ENCODE measurements around the gene RPL29.

Gene RPL29

DNA sequence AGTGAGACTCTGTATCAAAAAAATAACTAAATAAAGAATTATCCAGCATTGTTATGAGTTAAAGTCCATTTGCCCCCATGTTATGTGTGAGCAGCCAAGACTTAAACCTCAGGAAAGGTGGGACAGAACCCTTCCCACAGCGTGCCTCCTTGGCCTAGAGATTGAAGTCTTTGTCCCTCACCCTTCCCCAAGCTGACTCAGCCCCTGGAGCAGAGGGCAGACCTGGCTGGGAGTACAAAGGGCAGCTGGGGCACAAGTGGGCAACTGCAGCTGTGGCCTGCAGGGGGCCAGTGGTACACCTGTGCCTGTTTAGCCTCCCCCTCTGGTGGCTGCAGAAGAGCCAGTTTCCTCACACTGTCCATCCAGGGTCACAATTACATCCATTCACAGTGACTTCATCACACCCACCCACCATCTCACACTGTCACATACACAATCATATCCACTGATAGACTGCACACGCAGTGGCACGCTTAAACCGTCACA is 13.3 kb downstream of the RPL29 start:
- no peak for DNase-seq

GRCh38 chr3:51980253-51980652 is 15.4 kb downstream of the RPL29 start:
- no peak for DNase-seq

GRCh38 chr3:51978143-51978502 is 17.6 kb downstream of the RPL29 start:
- DNase-seq: no peak

DNA sequence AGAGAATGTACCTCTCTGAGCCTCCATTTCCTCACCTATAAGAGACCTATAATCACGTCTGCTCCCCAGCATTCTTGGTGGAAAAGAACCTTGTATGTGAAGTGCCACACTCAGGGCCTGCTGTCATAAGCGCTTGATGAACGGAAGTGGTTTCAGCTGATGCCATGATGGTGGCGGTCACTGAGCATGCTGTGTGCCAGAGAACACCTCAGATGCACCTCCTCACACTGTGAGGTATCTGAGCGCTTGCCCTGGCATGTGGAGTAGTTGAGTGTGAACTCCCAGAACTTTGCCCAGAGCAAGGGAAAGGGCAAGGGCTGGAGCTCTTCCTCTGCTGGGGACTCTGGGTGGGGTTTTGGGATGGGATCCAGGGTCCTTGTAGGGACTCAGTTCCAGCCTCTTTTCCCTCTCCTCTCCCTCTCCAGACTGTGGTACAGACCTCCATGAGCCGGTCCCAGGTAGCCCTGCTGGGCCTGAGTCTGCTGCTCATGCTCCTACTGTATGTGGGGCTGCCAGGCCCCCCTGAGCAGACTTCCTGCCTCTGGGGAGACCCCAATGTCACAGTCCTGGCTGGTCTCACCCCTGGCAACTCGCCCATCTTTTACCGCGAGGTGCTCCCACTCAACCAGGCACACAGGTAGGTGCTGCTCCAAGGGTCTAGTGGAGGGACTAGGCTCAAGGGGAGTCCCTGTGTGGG is 18.1 kb downstream of the RPL29 start:
- no peak for DNase-seq

DNA sequence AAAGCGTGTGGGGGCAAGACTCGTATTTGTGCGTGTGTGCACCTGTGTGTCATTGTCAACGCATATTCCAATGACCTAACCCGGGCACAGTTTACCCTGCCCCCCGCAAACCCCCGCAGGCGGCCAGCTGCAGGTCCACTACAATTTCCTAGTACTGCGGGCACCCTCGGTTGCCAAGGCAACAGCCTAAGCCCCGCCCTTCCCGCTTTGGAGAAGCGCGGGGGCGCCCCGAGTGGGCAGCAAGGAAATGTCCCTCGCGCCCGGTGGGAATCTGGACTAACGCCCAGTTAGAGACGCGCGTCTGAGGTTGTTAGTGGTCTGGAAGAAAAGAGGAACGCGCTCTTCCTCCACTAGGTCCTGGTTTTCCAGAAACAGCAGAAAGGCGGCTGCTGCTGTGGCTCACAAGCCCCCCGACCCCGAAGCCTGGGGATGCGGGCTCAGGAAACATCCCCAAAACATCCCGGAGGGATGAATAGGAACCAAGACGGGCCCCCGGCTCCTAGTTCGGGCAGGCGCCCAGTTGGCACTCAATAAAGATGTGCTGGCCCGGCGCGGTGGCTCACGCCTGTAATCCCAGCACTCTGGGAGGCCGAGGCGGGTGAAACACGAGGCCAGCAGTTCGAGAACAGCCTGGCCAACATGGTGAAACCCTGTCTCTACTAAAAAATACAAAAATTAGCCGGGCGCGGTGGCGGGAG is 19.7 kb downstream of the RPL29 start:
- DNase-seq: peak; percentile 84

GRCh38 chr3:51974963-51975851 is 20.5 kb downstream of the RPL29 start, which contains the start of gene ABHD14A:
ABHD14A (plus strand) TSS chr3:51975064; CDS start chr3:51975136, 72 bp downstream.
- peak; percentile 86 for DNase-seq

DNA sequence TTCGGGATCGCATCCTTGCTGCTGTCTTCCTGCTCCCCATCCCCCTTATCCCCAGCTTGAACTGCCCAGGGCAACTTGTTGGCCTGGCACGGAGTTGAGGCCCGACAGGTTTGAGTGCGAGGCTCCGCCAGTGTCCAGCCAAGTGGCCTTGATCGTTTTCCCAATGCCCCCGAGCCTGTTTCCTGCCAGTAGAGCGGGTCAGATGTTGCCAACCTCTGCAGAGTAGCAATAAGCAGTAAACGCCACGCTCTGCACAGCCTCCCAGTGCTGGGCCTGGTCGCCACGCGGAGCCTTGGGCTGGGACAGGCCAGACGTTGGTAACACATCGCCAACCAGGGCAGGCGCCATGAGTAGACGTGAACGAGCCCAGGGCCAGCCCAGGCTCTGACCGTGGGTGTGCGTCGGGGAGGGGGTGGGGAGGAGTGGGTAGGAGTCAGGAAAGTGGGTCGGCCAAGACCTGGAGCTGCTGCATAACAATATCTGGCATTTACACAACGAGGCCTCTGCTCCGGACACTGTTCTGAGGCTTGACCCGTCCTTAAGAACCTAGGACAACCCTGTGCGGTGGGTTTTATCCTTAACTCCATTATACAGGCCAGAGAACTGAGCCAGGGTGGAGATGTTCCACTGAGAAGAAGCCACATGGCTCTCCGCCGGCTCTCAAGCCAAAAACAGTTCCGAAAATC is 21.3 kb downstream of the RPL29 start:
- peak; percentile 57 for DNase-seq

DNA sequence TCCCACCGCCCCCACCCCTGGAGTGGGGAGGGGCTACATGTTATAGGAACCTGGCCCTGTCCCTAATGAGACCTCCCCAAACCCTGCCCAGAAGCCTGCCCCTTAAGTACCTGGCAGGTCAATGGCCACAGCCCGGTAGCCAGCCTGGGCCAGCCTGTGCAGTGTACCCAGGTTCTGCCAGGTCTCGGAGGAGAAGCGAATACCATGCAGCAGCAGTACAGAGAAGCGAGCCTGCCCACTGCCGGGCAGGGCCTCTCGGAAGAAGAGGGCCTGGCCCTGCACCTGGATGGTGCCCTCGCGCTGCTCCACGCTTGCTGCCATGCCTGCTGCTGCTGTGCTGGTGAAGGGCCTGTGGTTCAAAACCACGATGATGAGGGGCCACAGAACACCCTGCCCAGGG is 24.3 kb downstream of the RPL29 start:
- no peak for DNase-seq

GRCh38 chr3:51970606-51971300 is 24.9 kb downstream of the RPL29 start:
- no peak for DNase-seq

GRCh38 chr3:51969841-51970240 is 25.9 kb downstream of the RPL29 start:
- no peak for DNase-seq

DNA sequence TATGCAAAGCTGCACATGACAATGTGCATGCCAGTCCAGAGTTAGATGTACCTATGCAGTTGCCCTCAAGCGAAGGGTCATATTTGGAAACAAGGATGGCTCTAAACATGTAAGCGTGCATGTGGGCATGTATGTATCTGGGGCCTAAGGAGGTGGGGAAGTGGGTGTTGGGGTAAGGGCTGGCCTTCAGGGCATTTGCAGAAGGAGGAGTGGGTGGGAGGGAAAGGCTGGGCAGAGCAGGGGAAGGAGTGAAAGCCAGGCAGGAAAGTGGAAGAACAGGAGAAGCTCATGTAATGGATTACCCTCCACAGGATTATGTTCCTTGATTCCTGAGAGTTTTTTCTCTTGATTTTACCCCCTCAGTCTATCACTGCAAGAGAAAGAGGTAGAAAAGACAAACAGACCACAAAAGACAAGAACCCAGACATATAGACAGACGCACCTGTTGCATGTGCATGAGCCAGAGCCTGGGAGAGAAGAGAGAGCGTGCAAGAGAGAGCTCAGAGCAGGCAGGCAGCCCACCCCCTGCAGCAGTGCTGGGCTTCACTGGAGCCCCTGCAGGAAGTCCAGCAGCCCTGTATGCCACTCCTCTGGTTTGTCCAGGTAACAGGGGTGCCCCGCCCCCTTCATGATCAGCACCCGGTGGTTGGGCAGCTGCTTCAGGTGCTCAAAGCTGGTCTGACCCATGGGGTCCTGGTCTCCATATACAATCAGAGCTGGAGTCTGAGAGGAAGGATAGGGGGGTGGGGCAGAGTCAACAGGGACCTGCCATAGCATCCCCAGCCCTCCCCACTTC is 26.6 kb downstream of the RPL29 start:
- DNase-seq: no peak

DNA sequence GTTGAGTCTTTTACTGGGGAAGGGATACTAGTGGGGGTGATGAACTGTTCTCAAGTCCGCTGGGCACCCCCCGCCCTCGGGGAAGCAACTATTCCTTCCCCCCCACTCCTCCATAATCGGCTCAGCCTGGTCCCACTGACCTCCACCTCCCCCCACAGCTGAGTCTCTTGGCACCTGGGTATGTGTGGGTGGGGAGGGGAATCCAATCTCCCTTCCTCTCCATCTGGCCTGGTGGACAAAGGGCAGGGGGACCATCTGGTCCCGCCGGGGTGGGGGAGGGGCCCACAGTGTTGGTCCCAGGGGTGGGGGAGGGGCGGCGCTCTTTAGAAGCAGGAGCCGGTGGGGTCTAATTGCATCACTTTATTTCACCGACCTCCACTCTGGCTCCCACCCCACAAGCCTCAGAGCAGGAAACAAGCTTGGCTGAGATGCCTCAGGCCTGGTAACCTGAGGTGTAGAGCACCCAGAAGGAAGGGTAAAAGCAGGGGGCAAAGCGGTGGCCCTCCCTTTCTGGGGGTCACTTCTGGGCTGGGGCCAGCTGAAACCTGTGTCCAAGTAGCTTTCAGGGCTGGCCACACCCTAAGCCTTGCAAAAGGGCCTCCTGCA is 27.4 kb downstream of the RPL29 start:
- peak; percentile 70 for DNase-seq

DNA sequence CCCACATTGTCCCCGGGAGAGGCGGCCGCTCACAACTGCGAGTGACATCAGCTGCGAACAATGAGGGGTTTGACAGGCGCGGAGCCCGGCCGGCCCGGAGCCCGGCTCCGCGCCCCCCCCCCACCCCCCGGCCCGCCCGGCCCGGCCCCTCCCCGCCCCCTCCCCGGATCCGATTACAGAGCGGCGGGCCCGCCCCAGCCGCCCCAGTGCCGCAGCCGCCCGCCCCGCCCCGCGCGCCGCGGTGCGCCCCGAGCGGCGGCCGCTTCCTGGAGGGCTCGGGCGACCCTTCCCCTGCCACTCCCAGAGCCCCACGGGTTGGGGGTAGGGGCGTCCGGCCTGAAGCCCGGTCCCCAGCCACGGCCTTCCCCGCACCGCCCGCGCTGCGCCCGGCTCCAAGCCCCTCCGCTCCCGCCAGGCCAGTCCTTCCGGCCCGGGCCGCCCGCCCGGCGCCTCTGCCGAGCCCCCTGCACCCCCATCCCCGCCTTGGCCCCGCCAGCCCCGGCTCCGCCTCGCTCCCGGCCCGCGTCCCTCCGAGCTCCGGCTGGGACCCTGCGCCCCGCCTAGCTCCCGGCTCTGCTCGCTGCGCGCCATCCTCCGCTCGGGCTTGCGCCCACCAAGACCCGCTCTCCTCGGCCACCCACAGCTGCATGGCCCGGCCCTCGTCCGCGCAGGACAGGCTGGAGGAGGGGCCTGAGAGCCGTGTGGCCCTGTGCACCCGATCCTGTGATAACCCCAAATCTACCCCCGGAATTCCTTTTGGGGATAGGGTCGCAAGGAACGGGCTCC is 28.1 kb downstream of the RPL29 start, which contains the start of gene PCBP4:
TSS of gene PCBP4 (minus strand) at position 71 of the 786 bp plus-strand sequence. CDS start 6,214 bp downstream, outside the sequence.
- DNase-seq: peak; percentile 84

DNA sequence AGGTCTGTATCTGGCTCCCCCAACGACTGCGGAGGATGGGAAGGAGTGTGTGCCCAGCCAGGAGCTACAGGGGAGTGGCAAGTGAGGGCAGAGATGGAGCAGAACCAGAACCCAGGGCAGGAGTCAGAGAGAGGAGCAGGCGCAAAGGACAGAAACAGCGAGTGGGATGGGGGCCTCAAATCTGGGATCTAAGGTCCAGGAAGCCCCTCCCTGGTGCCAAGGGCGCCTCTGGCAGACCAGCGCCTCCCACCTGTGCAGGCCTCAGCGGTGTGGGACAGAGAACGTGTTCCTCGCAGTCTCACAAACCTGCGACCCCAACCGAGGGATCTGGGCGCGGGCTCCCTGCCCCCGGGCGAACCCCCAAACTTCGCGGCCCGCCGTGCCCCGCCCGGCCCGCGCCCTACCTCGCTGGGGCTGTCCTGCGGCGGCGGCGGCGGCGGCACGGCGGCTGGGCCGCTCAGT is 28.7 kb downstream of the RPL29 start:
- DNase-seq: no peak

DNA sequence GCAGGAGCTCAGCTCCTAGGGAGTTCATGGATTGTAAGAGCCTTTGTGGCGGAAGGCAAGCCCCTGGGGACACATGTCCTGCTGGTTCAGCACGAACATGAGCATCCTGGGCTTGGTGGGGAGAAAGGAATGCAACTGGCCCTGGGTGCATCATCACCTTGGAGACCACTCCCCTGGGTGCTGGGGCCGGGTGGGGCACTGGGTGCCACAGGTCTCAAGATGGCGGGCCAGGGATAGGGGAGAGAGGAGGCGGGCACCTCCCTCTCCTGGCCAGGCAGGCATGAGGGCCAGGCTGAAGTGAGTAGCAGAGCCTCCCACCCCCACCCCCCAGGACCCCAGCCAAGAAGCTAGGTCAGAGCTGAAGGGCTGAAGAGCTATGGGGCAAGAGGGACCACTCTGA is 29.2 kb downstream of the RPL29 start:
- no peak for DNase-seq

DNA sequence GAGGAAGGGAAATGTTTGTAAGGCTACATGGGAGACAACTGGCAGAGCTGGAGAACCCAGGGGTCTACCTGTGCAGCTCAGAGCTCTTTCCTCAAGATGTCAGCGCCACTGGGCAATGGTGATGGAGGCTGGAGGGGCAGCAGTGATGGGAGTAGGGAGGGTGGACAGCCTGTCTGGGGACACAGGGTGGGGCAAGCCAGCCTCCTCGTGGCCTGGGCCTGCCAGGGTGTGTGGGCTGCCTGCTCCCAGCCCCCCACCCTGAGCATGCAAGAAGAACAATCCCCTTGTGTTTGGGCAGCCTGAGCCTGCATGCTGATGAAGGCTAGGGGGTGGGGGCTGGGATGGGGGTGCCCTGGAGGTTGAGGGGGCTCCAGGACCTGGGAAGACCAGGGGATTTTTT is 29.7 kb downstream of the RPL29 start:
- no peak for DNase-seq

- DNase-seq: no peak
Measured at GRCh38 chr3:51964521-51964920, 31.2 kb downstream of the RPL29 start.

- DNase-seq: peak; percentile 85
Measured at GRCh38 chr3:51963951-51964451, 31.7 kb downstream of the RPL29 start.

GRCh38 chr3:51962854-51963530 is 32.7 kb downstream of the RPL29 start:
- DNase-seq: peak; percentile 71

All from right hindlimb (tissue), 1 donor.